ENCODE data around the gene IREB2.
"Not testable (repeated sequence)": the region's sequence is repeated elsewhere in the genome, so short reads cannot be mapped to it uniquely, and the experiment has no call there.

IREB2 gene

GRCh38 chr15:78434134-78434533, 3.9 kb upstream of the IREB2 start:
- no peak for DNase-seq (ENCODE audit: low spot score)

DNA sequence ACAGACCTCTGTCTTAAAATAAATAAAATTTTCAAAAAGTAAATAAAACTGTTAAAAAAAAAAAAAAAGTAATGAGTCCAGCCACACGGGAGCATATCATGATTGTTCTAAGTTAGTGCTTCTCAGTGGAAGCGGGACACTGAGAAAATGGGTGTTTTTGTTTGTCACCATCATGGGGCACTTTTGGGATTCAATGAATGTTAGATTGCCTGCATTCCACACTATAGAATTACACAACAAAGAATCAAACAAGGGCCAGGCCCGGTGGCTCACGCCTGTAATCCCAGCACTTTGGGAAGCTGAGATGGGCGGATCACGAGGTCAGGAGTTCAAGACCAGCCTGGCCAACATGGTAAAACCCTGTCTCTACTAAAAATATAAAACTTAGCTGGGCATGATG, 3.3 kb upstream of the IREB2 start:
- DNase-seq (ENCODE audit: low spot score), result not testable (repeated sequence)

- peak; percentile 26 for DNase-seq (ENCODE audit: low spot score)
These were observed 782 bp upstream of the IREB2 start for GRCh38 chr15:78437107-78437761.

DNA sequence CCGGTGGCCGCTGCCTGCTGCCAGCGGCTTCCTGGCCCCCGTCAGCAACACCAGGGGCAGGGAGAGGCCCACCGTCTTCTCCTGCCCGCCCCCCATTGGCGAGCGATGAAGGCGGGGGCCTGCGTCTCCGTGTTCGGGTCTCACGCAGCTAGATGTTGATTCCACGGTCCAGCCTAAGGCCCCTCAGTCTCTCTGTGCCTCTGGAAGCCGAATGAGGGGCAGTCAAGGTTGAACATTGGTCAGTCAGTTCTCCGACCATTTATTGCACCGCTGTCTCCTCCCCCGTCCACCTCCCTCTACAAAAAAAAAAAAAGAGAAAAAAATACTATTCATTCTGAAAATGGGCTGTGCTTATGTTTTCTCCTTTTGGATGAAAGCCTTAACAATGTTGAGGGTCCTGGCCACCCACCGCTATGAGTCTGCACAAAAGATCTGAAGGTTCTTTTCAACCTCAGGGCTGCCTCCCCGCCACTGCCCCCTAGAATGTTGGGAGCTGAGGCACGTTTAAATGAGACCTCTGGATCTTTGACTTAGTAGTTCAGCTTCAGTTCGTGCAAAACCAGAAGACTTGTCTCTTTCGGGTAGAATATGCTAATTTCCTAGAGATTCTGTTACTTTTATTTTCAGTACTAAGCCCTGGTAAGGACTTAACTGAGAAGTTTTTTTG, 736 bp downstream of the IREB2 start:
- DNase-seq (ENCODE audit: low spot score), result peak; percentile 26

GRCh38 chr15:78440375-78441373, 2.7 kb downstream of the IREB2 start:
- no peak for DNase-seq (ENCODE audit: low spot score)

- DNase-seq (ENCODE audit: low spot score), result no peak
These were observed 6.2 kb downstream of the IREB2 start for GRCh38 chr15:78444255-78444654.

DNA sequence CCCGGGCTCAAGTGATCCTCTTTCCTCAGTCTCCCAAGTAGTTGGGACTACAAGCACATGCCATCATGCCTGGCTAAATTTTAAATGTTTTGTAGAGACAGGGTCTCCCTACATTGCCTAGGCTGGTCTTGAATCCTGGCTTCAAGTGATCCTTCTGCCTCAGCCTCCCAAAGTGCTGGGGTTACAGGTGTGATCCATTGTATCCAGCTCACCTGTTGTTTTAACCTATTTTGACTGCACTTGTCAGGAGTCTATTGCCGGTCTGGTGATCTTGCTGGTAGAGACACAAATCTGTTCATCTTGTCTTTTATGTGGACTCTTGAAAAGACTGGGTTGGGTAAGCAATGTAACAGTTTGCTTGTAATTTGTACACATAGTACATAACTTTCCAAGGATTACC, 7.9 kb downstream of the IREB2 start:
- DNase-seq (ENCODE audit: low spot score), result no peak

GRCh38 chr15:78446551-78446950, 8.5 kb downstream of the IREB2 start:
- no peak for DNase-seq (ENCODE audit: low spot score)

GRCh38 chr15:78448441-78449219, 10.6 kb downstream of the IREB2 start:
- no peak for DNase-seq (ENCODE audit: low spot score)

DNA sequence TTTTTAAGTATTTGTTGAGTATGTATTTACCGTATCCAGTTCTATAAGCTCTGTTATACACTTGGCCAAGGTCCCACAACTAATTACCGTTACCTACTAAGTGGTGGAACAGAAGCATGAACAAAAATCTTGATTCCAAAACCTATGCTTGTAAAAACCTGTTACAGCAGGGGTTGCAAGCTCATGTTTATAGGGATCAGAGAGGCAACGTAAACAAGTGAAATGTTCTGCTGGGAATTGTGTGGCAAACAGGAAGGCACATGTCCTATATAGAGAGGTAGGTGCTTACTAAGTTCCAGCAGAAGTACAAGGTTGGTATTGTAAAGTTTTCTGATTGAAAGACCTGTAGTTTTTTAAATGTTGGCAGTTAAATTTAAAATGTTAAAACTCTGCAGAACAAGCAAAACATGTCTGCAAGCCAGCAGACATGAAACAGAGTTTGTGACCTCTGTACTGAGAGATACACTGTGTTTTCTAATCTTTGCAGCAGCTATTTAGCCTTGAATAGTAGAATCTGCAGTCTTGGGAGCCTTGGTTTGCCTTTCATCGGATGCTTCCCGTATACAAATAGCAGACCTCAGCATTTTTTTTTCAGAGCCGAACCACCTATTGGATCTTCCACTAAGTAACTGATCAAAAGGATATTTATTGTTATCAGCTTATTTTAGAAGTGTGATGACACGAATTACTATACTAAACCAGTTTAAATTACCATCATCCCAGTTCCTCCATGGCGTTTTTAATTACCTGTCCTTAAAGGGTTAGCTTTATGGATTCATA, 11.4 kb downstream of the IREB2 start:
- DNase-seq (ENCODE audit: low spot score), result no peak

- no peak for DNase-seq (ENCODE audit: low spot score)
These were observed 12.4 kb downstream of the IREB2 start for GRCh38 chr15:78450285-78450858.

DNA sequence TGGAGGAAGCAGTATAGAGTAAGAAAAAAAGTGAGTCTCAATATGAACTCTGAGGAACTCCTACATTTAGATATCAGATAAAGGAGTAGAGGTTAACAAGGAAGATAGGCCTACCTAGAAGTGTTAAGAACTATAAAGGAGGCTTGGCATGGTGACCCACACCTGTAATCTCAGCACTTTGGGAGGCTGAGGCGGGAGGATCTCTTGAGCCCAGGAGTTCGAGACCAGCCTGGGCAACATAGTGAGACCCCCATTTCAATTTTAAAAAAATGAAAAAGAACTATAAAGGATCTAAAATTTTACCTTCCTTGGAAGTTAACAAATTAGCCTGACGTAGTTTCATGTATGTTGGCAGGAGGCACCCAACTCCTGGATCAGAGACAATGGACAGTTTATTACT, 14.5 kb downstream of the IREB2 start:
- no peak for DNase-seq (ENCODE audit: low spot score)

DNA sequence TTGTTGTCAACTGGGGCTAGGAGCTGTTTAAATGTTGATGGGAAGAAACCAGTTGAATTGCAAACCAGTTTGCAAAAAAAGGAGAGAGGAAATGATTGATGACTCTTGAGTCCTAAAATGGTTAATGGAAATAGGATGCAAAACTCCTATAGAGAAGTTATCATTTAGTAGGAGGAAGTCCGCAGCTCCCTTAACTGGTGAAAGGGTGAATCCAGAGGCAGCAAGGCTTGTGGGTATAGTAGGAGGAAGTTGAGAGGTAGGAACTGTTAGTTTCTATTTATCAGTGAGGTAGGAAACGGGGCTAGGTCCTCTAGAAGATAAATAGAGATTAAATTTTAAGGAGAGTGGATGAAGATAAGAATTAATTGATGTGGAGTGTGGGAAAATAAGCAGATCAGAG, 15.4 kb downstream of the IREB2 start:
- DNase-seq (ENCODE audit: low spot score), result no peak

- no peak for DNase-seq (ENCODE audit: low spot score)
These were observed 17.0 kb downstream of the IREB2 start for GRCh38 chr15:78454992-78455391.

GRCh38 chr15:78455749-78456148, 17.7 kb downstream of the IREB2 start:
- DNase-seq (ENCODE audit: low spot score), result no peak

- DNase-seq (ENCODE audit: low spot score), result no peak
These were observed 18.4 kb downstream of the IREB2 start for GRCh38 chr15:78456426-78456825.

GRCh38 chr15:78457101-78457500, 19.1 kb downstream of the IREB2 start:
- peak; percentile 68 for DNase-seq (ENCODE audit: low spot score)

GRCh38 chr15:78460737-78461136, 22.7 kb downstream of the IREB2 start:
- DNase-seq (ENCODE audit: low spot score), result no peak

DNA sequence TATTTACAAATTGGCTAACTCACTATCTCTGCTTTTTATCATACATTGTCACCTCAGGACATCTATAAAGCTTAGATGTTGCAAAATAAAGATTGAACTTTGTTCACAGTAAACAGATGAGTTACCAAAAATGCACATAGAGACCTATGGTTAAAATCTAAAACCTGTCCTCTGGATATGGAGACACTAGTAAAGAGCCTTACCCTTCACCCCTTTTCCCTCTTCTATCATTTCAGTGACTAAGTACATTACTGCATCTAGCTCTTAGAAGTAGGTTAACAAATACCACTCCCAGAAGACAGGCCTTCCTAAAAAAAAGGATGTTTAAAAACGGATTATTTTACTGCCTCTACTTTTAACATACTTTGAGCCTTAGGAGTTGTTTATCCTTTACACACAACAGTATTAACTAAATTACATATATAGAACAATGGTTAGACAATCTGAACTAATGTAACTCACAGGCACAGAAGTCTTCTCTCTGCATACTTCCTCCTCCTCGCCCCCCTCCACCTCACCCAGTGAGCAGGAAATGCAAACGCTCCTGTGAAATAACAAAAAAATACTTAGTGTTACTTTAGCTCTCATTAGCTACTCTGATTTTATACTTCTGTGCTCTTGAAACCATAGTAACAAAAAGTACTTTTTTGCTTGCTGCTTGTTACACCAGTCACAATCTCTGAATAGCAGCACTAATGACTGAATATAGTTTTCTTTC, 23.3 kb downstream of the IREB2 start:
- no peak for DNase-seq (ENCODE audit: low spot score)

- no peak for DNase-seq (ENCODE audit: low spot score)
These were observed 31.0 kb downstream of the IREB2 start for GRCh38 chr15:78469031-78469430.

Data from hepatic stellate cell (primary cell).